HG02884 (cell line): ENCODE measurements around the gene GAK.
"Not testable (repeated sequence)": the region's sequence is repeated elsewhere in the genome, so short reads cannot be mapped to it uniquely, and the experiment has no call there.

Source experiments
- ATAC-seq: cut with Tn5 transposase; IDR thresholded peaks from one replicate; pipeline ENCODE4 v1.9.1; 2021; ENCODE audit warnings: mild to moderate bottlenecking, moderate library complexity; ENCODE audit not compliant: unreplicated experiment

The GAK gene

GRCh38 chr4:929096-929765 lies 2.9 kb downstream of the GAK start:
- ATAC-seq, result no peak

DNA sequence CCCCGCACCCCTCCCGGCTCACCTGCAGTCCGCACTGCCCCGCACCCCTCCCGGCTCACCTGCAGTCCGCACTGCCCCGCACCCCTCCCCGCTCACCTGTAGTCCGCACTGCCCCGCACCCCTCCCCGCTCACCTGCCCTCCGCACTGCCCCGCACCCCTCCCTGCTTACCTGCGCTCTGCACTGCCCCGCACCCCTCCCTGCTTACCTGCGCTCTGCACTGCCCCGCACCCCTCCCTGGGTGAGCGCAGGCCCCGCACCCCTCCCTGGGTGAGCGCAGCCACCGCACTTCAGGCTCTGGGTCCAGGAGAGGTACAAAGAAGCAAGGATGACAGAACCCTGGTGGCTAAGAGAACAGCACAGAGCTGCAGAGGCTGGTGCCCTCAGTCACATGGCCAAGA lies 4.5 kb downstream of the GAK start:
- ATAC-seq, result not testable (repeated sequence)

- no peak for ATAC-seq
These were observed 5.6 kb downstream of the GAK start for GRCh38 chr4:926538-926937.

- no peak for ATAC-seq
These were observed 6.2 kb downstream of the GAK start for GRCh38 chr4:925771-926500.

DNA sequence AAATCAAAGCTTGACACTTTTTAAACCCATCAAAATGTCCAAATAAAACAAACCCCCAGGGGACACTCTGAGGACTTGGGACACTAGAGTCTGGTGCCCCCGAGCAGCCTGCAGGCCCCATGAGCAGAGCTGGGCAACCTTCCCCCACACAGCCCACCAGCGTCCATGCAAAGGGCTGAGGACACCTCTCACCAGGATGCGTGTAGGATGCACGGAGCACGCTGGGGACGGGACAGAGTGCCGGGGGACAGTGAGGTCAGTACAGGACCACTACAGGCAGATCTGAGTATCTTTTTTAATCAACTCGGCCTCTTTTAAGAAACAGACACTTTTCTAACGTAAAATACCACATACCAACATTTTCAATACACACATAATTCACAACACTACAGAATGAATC lies 6.9 kb downstream of the GAK start:
- ATAC-seq, result no peak

DNA sequence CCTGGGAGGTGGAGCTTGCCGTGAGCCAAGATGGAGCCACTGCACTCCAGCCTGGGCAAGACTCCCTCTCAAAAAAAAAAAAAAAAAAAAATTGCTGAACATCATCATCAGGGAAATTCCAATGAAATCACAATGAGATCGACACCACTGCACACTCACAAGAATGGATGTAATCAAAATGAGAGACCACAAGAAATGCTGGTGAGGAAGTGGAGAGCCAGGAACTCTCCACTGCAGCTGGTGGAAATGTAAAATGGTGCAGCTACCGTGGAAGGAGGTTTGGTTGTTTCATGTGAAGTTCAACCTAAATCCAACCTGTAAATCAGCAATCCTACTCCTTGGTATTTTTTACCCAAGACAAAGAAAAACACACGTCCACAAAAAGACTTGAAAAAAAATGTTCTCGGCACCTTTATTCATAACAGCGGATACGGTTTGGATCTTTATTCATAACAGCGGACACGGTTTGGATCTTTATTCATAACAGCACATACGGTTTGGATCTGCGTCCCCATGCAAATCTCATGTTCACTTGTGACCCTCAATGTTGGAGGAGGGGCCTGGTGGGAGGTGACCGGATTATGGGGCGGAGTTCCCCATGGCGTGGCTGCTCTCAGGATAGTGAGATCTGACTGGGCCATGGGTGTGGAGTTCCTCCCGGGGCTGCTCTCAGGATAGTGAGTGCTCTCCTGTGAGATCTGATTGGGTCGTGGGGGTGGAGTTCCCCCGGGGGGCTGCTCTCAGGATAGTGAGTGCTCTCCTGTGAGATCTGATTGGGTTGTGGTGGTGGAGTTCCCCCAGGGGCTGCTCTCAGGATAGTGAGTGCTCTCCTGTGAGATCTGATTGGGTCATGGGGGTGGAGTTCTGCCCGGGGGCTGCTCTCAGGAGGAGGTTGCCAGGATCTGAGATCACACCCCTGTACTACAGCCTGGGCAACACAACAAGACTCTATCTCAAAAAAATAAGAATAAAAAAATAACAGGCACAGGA lies 7.7 kb downstream of the GAK start:
- no peak for ATAC-seq

GRCh38 chr4:921830-922331 lies 10.2 kb downstream of the GAK start:
- ATAC-seq, result no peak

DNA sequence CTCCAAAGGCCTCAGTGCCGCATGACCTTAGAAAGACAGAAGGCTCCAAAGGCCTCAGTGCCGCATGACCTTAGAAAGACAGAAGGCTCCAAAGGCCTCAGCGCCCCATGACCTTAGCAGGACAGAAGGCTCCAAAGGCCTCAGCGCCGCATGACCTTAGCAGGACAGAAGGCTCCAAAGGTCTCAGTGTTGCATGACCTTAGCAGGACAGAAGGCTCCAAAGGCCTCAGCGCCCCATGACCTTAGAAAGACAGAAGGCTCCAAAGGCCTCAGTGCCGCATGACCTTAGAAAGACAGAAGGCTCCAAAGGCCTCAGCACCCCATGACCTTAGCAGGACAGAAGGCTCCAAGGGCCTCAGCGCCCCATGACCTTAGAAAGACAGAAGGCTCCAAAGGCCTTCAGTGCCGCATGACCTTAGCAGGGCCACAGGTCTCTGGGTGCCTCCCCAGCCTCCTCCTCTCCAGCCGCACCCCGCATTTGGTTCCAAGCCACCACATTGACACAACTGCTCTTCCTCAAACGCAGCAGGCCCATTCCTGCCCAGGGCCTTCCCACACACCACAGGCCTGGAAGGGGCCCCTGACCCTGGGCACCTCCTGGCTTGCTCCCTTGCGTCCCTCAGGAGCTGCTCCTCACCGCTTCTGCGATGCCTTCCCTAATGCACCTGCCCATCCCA lies 13.0 kb downstream of the GAK start:
- not testable (repeated sequence) for ATAC-seq

DNA sequence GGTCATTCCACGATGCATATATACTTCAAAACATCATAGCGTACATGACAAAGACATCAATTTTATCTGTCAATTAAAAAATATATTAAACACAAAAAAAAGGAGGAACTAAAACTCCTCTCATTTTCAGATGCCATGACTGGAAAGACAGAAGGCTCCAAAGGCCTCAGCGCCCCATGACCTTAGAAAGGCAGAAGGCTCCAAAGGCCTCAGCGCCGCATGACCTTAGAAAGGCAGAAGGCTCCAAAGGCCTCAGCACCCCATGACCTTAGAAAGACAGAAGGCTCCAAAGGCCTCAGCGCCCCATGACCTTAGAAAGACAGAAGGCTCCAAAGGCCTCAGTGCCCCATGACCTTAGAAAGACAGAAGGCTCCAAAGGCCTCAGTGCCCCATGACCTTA lies 13.5 kb downstream of the GAK start:
- ATAC-seq, result not testable (repeated sequence)

DNA sequence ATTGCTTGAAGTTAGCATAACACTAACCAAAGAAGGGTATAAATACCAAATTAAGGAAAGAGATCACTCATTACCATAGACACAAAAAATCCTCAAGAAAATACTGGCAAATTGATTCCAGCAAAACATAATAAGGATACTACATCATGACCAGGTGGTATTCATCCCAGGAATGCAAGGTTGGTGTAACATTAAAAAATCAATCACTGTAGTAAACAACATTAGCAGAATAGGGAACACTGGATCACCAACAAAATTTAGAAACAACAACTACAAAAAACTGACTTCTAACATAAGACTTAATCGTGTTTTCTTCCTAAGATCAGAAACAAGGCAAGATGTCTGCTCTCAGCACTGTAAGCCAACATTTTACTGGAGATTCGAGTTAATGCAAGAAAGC lies 14.1 kb downstream of the GAK start:
- ATAC-seq, result no peak

- no peak for ATAC-seq
These were observed 14.7 kb downstream of the GAK start for GRCh38 chr4:917466-917865.

GRCh38 chr4:915595-915994 lies 16.5 kb downstream of the GAK start:
- no peak for ATAC-seq

DNA sequence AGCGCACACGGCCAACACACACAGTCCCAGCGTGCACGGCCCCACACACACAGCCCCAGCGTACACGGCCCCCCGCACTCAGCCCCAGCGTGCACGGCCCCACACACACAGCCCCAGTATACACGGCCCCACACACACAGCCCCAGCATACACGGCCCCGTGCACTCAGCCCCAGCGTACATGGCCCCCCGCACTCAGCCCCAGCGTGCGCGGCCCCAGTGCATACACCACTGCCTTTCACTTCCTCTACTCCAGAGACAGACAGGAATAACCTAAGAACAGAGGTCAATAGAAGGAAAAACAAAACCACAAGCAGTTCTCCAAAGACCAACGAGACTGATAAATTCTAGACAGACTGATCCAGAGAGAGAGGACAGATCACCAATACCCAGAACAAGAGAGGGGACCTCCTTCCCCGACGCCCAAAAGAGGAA lies 17.1 kb downstream of the GAK start:
- no peak for ATAC-seq

DNA sequence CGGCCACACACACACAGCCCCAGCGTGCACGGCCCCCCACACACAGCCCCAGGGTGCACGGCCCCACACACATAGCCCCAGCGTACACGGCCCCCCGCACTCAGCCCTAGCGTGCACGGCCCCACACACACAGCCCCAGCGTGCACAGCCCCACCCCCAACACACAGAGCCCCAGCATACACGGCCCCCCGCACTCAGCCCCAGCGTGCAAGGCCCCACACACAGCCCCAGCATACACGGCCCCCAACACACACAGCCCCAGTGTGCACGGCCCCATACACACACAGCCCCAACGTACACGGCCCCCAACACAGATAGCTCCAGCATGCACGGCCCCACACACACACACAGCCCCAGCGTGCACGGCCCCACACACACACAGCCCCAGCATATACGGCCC lies 17.6 kb downstream of the GAK start:
- no peak for ATAC-seq

GRCh38 chr4:913280-913618 lies 18.9 kb downstream of the GAK start:
- no peak for ATAC-seq

GRCh38 chr4:912548-913279 lies 19.4 kb downstream of the GAK start:
- no peak for ATAC-seq

GRCh38 chr4:911871-912490 lies 20.1 kb downstream of the GAK start:
- no peak for ATAC-seq

- ATAC-seq, result no peak
These were observed 20.8 kb downstream of the GAK start for GRCh38 chr4:911221-911751.

DNA sequence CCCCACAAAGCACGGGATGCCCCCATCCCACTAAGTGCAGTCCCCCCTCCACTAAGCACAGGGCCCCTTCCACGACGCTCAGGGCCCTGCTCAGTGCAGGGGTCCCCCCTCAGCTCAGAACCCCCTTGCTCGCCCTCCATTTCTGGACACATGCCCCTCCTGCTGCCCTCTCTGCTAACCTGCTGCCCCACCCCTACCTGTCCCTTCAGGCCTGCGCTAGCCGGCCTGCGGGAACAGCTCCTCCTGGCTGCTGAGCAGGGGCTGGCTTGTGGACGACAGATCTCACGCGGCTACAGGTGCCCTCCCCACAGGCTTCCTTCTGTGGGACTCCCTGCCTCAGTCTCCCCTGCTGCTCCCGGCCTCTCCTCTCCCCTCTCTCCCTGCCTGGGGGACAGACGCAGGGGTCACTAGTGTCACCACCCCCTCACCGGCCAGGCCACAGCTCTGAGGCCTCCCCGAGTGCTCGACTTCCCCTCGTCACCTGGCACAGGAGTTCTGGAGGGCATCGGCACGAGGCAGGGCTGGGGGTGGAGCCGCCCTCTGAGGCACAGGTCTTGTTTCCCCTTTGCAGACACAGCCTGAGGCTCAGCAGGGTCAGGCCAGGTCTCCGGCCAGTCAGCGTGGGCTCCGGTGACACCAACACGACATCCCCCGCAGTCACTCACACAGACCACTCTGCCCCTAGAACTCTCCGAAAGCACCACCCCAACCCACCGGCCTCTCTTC lies 21.6 kb downstream of the GAK start:
- ATAC-seq, result no peak
